GM21390 (cell line): ENCODE data around the gene CRY1.

Experiments
- ATAC-seq: cut with Tn5 transposase; IDR thresholded peaks from one replicate; pipeline ENCODE4 v1.9.1; 2021; ENCODE audit not compliant: unreplicated experiment

Gene CRY1

DNA sequence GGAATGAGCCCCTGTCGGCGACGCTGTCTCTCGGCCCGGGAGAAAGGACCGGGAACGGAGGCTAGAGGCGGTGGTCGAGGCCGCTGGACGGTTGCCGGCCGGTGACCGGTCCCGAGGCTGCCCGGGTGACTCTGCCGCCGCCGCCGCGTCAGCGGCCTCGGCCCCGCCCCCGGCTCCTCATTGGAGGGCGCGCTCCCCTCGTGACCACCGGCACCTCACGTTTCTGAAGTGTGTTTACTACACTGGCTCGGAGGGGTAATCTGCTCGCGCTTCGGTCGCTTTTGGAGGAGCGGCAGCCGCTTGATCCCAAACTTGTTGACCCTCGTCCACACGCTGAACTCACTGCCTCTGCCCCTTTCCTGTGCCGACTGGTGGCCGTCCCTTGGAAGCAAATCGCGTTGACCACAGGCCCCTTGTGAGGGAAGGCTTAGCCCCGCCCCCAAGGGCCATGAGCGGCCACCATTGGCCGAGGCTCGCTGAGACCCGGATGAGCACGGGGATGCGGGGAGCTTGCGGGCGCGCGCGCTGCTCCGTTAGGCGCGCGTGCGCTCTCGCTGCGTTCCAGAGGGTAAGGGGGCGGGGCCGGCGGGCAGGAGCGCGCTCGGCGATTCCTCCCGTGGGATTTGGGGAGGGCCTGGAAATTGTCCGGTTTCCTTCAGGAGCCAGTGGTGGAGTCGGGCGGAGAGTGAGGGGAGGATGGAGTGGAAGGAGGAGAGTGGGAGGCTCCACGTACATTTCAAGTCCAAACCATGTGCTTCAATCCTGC, at the start of gene CRY1:
Gene CRY1 (minus strand): TSS at position 133 of the 766 bp plus-strand sequence. CDS start 588 bp downstream, outside the sequence.
- peak; percentile 87 for ATAC-seq

DNA sequence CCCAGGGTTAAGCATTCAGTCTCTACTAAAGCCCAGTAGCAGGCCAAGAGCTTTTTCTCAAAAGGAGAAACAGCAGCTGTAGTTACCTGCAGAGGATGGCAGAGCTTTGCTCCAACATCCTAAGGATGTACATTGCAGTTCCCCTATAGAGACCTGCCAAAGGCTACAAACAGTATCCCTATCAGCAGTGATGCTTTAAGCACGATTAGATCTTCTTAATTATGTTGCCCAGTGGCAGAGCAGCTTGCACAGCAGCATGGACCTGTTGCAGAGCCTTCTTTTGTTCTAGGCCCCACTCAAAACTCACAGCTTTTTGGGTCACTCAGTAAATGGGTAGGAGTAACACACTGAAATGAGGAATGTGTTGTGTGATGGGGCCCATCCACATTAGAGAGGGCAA, 46.4 kb upstream of the CRY1 start:
- no peak for ATAC-seq

DNA sequence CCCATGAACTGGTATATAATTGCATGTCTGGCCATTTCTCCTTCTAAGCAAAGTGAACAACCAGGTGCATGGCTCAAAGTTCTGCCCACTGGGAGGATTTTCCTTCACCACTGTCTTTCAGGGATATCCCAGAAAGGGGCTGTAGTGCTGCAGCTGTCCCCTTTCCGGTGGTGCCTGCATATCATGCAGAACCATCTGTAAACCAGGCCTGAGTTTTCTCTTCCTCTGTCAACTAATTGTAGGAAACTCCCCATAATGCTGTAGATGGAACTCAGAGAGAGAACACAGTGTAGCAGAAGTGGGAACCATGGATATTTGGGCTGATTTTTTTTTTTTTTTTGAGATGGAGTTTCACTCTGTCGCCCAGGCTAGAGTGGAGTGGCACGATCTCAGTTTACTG, 45.6 kb upstream of the CRY1 start:
- ATAC-seq, result no peak

DNA sequence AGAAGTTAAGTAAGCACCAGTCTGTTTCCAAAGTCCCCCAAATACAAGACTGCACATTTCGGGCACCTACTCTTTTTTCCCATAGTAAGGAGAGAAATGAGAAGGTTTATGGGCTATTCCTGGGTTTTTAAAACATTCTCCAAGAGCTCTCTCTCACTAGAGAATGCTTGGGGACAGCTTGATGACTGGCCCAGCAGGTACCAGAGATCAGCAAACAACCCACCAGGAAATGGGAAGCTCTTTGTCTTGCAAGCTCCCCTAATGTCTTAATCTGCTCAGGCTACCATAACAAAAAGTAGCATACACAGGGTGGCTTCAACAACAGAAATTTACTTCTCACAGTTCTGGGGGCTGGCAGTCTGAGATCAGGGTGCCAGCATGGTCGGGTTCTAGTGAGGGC, 41.8 kb upstream of the CRY1 start:
- ATAC-seq, result no peak

DNA sequence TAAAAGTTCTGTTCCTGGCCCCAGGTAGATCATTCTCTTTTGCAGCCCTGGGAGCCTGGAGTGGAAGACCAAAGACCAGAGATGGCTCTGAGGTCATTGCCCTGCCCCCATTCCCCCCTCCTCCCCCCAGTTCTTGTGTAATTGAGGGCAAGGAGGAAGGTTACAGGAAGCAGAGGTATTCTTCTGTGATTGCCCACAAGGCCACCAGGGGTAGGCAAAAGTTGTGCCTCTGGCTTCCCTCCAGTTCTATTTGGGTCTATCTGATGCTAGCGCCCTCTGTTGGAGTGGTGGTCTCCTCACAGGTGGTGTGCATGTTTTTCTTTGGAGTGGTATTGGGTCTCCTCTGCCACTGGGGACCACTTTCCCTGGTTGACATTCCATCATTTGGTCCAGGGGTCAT, 41.2 kb upstream of the CRY1 start:
- ATAC-seq, result no peak

DNA sequence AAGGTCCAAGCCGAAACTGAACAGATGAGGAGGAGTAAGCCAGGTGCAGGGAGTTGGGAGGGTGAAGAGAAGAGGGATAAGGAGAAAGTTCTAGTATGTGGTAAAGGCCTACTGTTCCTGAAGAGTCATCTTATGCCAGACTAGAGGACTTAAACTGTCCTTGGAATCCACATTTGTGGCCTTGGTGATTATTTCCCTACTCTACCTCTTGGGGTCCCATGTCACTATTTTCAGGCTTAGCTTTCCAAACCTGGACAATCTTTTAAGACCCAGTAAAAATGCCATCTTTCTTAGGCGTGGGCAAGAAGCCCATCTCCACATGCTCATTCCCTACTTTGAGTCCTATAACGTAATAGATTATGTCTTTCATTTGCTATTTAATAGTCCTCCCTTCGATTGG, 40.1 kb upstream of the CRY1 start:
- ATAC-seq, result no peak

DNA sequence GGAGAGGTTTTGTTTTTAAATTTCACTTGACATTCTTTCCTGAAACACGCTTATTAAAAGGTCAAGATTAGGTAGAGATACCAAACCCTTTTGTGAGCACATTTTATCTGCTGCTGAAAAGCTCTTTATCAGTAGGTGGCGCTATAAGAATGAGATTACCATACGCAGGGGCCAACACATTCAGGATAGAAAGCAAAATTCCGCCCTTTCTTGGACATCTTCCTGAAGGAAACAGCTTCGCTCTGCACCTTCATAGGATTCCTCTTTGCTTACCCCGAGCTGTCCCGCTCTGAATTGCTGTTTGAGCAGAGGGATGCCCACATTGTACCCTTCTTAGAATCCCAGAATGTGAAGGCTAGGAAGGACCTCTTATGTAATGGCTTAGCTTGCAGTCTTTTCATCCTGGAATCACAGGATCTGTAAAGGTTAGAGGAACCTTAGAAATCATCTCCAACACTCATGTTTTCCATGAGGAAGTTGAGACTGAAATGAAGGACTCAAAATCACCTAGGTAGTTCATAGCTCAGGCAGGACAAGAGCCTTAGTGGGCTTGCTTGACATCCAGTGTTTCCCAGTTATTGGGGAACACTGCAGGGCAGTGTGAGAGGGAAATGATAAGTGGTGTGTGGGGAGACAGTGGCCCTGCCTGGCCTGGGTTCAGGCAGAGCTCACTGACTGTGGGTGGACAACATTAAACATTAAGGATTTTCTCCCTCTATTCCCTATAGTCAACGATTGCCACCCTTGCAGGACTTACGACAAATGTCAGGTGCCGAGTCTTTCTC, 38.7 kb upstream of the CRY1 start:
- no peak for ATAC-seq

DNA sequence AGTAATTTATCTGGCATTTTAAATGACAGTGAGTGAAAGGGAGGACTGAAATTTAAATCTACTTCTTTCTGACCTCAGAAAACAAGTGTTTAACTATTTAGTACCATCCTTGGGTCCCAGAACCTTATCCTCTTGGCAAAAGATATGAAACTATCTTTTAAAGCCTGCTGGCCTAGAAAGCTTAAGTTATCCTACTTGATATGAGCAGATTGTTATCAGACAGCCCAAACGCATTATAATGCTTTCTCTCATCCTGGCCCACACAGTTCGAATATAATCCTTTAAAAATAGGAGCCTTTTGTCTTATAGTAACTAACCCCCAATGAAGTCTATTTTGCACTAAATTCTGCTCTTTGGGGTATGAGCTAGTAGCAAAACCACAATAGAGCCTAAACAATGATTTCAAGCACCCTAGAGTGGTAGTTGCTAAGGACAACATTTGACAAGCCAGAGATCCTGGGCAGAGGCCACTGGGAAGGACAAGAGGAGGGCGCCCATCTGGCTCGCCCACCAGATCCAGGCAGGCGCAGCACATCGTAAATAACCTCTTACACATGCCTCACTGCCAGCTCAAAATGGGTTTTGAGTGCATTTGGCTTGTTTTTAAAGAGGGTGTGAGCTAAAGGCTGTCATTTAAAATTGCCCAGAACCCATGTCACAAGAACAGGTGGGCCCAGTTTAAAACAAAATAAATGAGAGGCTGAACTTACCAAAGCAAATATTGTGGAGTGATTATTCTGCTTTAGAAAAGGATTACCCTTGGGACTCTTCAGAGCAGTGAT, 37.7 kb upstream of the CRY1 start:
- ATAC-seq, result no peak

DNA sequence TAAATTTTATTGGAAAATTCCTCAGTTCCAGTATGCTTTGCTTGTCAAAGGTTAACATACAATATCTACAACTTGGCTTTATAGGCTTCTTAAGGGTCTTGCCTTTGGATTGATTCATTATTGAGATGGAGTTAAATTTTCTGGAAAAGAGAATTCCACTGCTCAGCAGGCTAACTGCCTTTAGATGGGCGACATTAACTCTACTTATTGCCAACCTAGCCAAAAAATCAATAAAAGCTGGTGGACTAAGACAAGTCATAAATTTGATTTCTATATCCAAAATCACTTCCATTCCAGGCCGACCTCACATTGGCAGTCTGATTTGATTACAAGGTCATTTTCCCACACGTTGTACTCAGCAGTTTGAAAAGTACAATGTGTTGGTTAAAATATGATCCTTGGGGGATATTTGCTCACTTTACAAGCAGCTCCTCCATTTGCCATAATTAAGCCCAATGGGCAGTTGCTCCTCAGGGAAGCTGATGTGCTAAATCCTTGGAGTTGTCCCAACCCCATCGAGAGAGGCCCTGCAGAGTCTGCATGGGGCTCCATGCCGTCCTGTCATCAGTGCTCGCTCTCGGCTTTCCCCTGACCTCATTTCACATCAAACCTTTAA, 36.1 kb upstream of the CRY1 start:
- no peak for ATAC-seq

DNA sequence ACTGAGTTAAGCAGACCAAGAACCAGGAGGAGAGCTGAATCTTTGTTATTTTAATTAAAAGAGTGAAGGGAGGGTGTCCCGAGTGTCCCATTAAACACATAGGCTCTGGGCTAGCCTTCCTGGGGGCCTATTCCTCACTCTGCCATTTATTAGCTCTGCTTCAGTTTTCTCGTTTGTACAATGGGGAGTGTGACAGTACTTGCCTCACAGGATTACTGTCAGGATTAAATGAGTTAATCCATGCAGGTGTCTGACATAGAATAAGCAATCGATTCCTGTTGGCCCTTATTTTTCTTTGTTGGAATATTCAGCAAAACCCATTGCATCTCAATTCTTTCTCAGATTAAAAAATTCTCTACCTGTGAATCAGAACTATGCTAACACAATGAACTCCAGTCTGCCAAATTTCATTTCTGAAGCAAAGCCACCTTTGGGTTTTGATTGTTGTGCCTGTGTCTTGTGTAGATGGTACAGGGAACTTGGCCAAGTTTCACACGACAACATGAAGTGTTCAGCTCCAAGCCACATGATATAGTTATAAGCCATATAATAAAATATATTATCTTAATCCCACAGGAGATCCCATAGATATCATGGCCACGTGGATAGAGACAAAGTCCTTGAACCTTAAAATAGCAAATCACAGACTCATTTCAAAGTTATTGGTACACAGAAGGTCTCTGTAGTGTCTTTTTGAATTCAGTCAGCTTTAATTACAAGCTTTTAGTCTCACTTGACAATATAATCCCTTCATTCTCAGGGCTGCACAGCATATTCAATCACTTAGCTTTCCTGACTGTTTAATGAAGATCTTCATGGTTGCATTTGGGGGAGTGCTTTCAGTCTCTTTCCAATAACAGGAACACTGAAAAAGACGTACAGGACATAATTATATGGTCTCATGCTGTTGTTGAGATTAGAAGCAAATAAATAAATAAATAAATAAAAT, 34.4 kb upstream of the CRY1 start:
- ATAC-seq, result no peak

DNA sequence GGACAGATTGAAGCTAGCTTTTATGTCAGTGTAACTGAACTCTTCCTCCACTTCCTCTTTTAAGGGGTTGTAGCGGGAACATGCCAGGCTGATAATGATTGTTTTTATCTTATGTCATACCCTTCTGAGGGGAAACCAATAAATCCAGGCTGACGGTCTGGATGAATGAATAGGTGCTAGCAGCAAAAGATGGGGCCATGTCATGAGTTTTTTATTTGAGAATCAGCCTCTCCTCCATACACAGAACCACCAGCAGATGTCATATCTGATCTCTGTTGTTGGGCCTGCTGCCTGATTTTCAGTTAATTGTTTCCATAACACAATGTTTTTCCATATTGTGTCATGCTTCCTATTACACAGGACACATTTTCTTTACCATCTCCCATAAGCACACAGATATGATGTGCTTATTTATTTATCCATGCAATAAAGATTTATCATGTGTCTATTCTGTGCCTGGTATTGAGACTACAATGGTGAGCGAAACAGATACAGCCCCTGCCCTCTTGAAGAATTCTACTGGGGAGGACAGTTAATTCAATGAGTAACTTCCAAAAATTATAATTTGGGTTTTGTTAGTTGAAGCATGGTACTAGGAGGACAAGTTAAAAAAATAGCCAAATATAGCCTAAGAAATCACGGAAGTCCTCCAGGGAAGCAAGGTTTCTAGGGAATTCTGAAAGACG, 33.6 kb upstream of the CRY1 start:
- no peak for ATAC-seq

DNA sequence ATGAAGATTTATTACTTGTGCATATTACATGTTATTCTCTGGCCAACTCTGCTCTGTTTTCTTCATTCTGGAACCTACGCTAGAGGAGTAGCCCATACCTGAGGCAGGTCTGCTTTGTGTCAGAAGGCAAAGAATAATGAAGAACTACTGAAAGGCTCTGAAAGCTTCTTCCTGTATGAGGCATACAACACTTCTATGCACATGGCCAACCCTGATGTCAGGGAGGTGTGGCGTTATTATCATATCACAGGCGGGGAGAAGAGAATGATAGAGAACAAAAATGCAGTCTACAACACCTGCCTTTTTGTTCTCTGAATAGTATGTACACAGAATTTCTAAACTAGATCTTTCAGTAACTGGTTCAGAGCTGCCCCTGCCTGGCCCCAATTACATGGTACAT, 32.5 kb upstream of the CRY1 start:
- no peak for ATAC-seq

DNA sequence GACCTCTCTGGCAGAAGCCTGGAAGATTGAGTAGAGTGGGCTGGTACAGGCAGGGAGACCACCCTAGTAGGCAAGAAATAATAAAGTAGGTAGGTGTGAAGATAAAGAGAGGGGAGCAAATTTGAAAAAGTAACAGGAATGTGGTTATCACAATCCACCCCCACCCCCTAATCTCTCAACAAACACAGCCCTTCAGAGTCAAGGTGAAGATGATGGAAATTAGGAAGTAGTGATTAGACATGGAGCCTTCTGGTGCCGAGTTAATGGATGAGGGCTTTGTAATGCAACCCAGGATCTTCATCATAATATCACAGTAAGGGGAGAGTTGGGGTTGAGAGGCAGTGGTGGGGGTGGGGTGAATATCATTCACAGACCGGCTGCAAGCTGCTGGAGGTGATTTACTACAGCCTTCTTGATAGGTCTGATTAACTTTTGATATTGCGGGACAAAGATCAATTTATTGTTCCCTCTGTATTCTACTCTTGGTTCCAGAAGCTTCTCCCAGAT, 29.2 kb upstream of the CRY1 start:
- ATAC-seq, result no peak

DNA sequence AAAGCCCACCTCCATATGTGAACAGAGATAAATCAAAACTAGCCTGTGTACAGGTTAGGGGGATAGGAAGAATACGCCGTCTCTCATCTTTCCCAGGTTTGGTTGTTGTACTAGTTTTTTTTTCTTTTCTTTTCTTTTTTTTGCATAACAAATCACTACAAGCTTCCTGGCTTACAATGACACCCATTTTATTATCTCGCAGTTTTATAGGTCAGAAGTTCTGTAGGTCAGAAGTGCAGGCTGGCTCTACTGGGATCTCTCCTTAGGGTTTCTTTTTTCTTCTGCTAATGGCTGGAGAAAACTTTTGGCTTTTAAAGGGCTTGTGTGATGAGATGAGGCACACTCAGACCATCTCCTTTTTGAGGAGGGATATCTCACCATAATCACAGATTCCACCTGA, 25.7 kb upstream of the CRY1 start:
- no peak for ATAC-seq

DNA sequence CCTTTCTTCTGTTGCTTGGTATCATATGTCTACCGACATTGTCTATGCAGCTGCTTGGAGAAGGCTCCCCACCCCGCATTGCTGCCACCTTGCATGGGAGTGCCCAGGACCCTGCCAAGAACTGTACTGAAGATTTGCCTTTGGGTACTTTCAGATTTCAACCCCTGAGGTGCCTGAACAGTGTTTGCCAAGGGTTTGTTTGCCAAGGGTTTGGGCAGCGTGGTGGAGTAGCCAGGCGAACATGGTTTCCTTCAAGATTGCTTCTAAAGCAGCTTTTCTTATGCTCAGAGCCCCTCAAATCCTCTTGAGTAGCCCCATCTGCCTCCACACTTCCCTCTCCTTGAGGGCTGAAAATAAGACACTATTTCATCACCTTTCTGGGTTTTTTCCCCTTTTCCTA, 25.3 kb upstream of the CRY1 start:
- no peak for ATAC-seq

DNA sequence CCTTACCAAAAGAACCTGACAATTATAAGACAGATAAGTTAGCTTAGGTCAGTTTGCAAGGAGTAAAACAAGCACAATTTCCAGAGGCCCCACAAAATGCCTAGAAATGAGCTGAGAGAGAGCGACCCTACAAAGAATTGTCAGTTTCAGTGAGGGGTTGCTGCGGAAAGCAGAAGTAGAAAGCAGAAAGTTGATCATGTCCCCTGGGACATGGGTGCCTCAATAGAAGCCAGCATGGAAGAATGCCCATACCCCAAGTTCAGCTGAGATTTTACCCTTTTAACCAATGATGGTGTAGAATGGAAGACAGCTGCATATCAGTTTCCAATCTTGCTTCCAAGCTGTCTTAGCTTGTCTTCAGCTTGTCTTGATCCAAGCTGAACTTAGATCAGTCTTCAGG, 21.8 kb upstream of the CRY1 start:
- no peak for ATAC-seq

DNA sequence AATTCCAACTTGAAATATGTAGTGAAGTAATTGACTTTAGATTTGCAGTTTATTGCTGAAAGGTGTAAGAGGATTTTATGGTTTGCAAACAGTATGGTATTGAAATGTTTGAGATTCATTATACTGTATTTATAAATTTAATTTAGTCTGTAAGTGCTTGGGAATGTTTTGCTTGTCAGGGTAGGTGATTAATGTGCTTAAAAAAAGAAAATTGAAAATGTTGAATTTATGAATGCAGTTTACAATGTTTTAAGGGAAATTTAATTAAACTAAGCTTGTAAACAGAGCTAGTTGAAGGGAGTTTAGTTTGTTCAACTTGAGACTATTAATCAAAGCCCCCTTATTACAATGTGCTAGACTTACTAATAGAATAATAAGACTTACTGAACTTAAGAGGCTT, 18.0 kb upstream of the CRY1 start:
- ATAC-seq, result no peak

DNA sequence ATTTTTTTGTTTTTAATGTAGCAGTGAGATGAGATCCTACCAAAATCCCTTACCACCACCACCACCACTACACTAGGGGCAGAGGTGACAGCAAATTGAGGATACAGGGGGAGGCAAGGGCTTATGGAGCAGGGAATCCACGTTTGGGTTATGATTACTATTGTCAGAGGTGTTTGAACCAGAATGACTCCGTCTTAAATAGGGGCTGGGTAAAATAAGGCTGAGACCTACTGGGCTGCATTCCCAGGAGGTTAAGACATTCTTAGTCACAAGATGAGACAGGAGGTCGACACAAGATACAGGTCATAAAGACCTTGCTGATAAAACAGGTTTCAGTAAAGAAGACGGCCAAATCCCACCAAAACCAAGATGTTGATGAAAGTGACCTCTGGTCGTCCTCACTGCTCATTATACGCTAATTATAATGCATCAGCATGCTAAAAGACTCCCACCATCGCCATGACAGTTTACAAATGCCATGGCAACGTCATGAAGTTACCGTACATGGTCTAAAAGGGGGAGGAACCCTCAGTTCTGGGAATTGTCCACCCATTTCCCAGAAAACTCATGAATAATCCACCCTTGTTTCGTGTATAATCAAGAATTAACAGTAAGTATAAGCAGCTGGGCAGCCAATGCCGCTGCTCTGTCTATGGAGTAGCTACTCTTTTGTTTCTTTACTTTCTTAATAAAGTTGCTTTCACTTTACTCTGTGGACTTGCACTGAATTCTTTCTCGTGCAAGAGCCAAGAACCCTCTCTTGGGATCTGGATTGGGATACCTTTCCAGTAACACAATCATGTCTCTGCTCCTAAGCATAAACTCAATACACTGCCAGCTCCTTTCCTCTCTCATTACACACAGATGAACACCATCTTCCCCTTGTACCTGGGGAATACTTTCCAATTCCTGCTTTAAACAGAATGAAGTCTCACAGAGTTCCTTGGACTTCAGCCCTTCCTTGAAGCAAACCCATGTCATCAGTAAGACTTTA, 16.7 kb upstream of the CRY1 start:
- no peak for ATAC-seq
